Measurements from ENCODE around the gene PLEKHA5. TPM values are rescaled to one million over a fixed set of nuclear protein-coding genes. Genes with fewer than 3 reads are reported as not detected.

The PLEKHA5 gene
- total RNA-seq, 1 donor from 2014 or later, result 30.2 TPM

DNA sequence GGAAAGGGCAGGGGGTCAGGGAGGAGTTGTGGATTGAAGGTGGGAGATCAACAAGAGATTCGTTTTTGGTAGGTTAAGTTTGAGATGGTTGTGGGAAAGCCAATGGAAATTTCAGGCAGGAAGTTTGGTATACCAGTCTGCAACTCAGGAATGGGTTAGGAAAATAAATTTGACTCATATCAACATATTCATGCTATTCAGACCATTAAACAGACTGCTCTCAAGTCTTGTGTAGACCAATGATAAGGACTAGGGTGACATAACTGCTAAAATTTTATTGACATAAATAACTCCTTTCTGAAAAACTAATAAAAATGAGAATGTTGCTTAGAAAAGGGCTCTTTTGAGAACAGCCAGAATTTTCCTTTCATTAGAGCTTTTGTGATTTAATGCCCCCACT, 60.0 kb downstream of the PLEKHA5 start:
- no peak overlapping the region for H3K4me3 Mint-ChIP-seq (ENCODE audit: unreplicated experiment)
- TF ChIP-seq, protein P1, sequence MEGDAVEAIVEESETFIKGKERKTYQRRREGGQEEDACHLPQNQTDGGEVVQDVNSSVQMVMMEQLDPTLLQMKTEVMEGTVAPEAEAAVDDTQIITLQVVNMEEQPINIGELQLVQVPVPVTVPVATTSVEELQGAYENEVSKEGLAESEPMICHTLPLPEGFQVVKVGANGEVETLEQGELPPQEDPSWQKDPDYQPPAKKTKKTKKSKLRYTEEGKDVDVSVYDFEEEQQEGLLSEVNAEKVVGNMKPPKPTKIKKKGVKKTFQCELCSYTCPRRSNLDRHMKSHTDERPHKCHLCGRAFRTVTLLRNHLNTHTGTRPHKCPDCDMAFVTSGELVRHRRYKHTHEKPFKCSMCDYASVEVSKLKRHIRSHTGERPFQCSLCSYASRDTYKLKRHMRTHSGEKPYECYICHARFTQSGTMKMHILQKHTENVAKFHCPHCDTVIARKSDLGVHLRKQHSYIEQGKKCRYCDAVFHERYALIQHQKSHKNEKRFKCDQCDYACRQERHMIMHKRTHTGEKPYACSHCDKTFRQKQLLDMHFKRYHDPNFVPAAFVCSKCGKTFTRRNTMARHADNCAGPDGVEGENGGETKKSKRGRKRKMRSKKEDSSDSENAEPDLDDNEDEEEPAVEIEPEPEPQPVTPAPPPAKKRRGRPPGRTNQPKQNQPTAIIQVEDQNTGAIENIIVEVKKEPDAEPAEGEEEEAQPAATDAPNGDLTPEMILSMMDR (IDR thresholded peaks at IDR 0.05; ENCODE audit: unreplicated experiment), result no peak
- peaks cover 23% of the 10 kb centered on the region for H3K4me1 Mint-ChIP-seq (ENCODE audit: unreplicated experiment)
- no peaks in the 10 kb centered on the region for H3K27me3 Mint-ChIP-seq (ENCODE audit: unreplicated experiment)
- no peaks in the 10 kb centered on the region for H3K9me3 Mint-ChIP-seq (ENCODE audit: unreplicated experiment)
- no peaks in the 10 kb centered on the region for H3K36me3 Mint-ChIP-seq (ENCODE audit: low read depth, unreplicated experiment)
- no peak overlapping the region for H3K27ac Mint-ChIP-seq (ENCODE audit: unreplicated experiment)
- no peak for DNase-seq (ENCODE audit: low spot score)

DNA sequence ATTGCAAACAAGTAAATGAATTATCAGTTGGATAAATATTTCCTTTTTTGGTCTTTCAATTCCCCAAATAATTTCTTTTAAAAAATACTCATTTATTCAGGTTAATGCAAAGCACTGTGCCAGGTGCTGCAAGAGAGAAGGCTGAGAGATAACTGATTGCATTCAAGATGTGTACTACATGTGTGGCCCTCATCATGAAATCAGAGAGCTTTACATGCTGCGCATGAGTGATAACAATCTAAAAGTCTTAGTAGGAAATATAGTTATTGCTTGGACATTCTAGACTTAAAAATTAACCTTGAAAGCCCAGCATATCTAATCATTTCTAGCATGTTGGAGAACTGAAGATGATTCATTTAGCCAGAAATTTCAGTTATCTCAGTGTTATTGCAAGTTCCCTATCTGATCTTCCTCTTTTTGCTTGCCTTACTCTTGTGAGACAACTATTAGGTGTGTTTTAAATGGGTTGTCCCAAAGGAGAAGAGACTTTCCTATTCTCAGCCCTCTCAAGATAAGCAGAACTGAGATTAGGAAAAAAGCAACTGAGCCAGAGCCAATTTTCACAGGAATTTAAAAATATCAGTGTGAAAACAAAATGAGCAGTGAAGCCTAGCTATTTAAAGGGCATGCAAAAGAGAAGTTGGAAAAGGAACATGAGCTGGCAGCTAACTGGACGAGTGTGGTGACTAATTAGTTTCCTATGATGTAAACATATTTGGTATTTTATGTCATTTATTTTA, 60.9 kb downstream of the PLEKHA5 start:
- Mint-ChIP-seq H3K27ac (ENCODE audit: unreplicated experiment) (peak overlapping the region; percentile 16), H3K4me1 (ENCODE audit: unreplicated experiment) (peaks cover 20% of the 10 kb centered on the region), H3K4me3 (ENCODE audit: unreplicated experiment) (no peak overlapping the region), H3K9me3 (ENCODE audit: unreplicated experiment) (no peaks in the 10 kb centered on the region), H3K36me3 (ENCODE audit: low read depth, unreplicated experiment) (no peaks in the 10 kb centered on the region), H3K27me3 (ENCODE audit: unreplicated experiment) (no peaks in the 10 kb centered on the region)
- TF ChIP-seq, protein P1 (IDR thresholded peaks at IDR 0.05; ENCODE audit: unreplicated experiment), result no peak
- DNase-seq (ENCODE audit: low spot score), result no peak

DNA sequence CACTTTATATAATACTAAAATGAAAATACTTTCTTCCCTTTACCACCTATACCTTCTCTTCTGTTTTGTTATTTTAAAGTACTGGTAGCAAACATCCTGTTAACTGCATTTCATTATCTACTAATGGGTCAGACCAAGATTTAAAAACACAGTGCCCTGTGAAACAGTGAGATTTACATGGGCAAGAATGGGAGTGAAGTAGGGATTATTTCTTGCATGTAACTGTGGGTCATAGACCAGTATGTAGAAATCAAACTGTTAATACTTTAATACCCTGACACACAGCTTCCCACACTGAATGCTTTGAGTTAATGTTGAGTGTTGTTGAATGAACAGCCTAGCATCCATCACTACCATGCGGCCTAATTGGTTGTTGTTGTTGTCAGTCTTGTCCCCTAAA, 61.6 kb downstream of the PLEKHA5 start:
- no peak for DNase-seq (ENCODE audit: low spot score)
- no peak overlapping the region for H3K4me3 Mint-ChIP-seq (ENCODE audit: unreplicated experiment)
- H3K9me3 Mint-ChIP-seq (ENCODE audit: unreplicated experiment), result no peaks in the 10 kb centered on the region
- H3K27me3 Mint-ChIP-seq (ENCODE audit: unreplicated experiment), result no peaks in the 10 kb centered on the region
- H3K27ac Mint-ChIP-seq (ENCODE audit: unreplicated experiment), result no peak overlapping the region
- no peaks in the 10 kb centered on the region for H3K36me3 Mint-ChIP-seq (ENCODE audit: low read depth, unreplicated experiment)
- peaks cover 20% of the 10 kb centered on the region for H3K4me1 Mint-ChIP-seq (ENCODE audit: unreplicated experiment)
- TF ChIP-seq, protein P1 (IDR thresholded peaks at IDR 0.05; ENCODE audit: unreplicated experiment), result no peak

DNA sequence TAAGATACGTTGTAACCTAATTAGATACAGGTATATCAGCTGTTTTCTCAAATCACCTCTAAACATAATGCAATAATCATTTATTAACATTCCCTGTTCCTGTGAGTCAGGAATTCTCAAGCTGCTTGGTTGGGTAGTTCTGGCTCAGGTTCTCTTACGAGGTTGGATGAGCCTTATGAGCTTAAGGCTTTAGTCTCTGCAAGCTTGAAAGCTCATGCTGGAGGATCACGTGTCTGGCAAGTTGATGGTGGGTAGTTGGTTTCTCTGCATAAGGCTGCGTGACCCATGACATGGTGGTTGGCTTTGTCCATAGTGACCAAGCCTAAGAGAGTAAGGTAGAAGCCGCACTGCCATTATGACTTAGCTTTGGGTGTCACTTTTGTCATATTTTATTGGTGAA, 62.0 kb downstream of the PLEKHA5 start:
- H3K27me3 Mint-ChIP-seq (ENCODE audit: unreplicated experiment), result no peaks in the 10 kb centered on the region
- peaks cover 20% of the 10 kb centered on the region for H3K4me1 Mint-ChIP-seq (ENCODE audit: unreplicated experiment)
- H3K9me3 Mint-ChIP-seq (ENCODE audit: unreplicated experiment), result no peaks in the 10 kb centered on the region
- H3K4me3 Mint-ChIP-seq (ENCODE audit: unreplicated experiment), result no peak overlapping the region
- no peak for DNase-seq (ENCODE audit: low spot score)
- H3K36me3 Mint-ChIP-seq (ENCODE audit: low read depth, unreplicated experiment), result no peaks in the 10 kb centered on the region
- H3K27ac Mint-ChIP-seq (ENCODE audit: unreplicated experiment), result no peak overlapping the region
- TF ChIP-seq, protein P1 (IDR thresholded peaks at IDR 0.05; ENCODE audit: unreplicated experiment), result no peak

DNA sequence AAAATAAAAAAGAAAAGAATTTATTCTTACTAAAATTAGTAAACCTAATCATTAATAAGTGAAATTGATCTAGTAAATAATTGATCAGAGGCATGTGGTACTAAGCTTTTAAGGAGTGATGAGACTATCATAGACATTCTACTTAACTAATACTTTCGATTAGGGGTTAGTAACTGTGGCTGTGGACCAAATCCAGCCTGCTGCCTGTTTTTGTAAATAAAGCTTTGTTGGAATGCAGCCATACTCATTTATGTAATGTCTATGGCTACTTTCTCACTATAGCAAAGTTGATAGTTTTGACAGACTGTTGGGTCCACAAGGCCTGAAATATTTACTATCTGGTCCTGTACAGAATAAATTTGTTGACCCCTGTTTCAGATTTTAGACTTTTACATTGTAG, 63.2 kb downstream of the PLEKHA5 start:
- DNase-seq (ENCODE audit: low spot score), result no peak
- Mint-ChIP-seq H3K27me3 (ENCODE audit: unreplicated experiment) (no peaks in the 10 kb centered on the region), H3K4me3 (ENCODE audit: unreplicated experiment) (no peak overlapping the region), H3K27ac (ENCODE audit: unreplicated experiment) (no peak overlapping the region), H3K4me1 (ENCODE audit: unreplicated experiment) (peaks cover 20% of the 10 kb centered on the region), H3K36me3 (ENCODE audit: low read depth, unreplicated experiment) (no peaks in the 10 kb centered on the region), H3K9me3 (ENCODE audit: unreplicated experiment) (no peaks in the 10 kb centered on the region)
- TF ChIP-seq, protein P1 (IDR thresholded peaks at IDR 0.05; ENCODE audit: unreplicated experiment), result no peak

Data from endothelial cell (in vitro differentiated cells).